Measurements from ENCODE around the gene CCNQ. TPM values are rescaled to one million over a fixed set of nuclear protein-coding genes. Genes with fewer than 3 reads are reported as not detected.

The CCNQ gene
- total and polyA plus RNA-seq, 2 of the 8 experiments (the other 6 are each of a cell fraction or from before 2014, with no cell fraction given): 16.6 to 32.1 TPM

DNA sequence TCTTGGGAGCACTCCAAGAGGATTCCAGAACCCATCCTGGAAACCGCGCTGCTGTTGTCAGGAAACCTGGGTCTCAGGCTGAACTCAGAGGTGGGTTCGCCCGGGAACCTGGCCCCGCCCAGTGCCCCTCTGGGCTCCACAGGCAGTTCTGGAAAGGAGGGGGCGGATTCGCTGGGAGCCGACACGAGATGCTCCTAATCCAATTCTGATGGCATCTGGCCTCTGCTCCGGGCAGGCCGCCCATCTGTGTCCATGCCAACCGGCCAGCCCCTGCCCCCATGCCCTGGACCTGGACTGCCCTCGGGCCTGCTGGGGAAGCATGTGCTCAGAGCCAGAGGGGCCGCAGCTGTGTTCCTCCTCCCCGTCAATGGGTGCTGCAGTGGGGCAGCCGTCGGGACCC lies 60.5 kb downstream of the CCNQ start:
- Histone ChIP-seq H3K4me3 (ENCODE audit: extremely low read depth in 1 of 4, insufficient read depth in 2 of 4, low read depth in 3 of 4, low read length in 4 of 4) (no peak overlapping the region), H3K14ac (ENCODE audit: insufficient read length) (no peak overlapping the region), H3K79me2 (ENCODE audit: control insufficient read depth in 1 of 2, insufficient read depth in 2 of 2, low read length in 2 of 2) (no peaks in the 10 kb centered on the region), H3K4me2 (ENCODE audit: insufficient read depth in 1 of 2, low read depth in 2 of 2, low read length in 2 of 2) (no peak overlapping the region), H3K36me3 (ENCODE audit: control insufficient read depth in 2 of 4, insufficient read depth in 4 of 4, low read length in 3 of 4) (no peaks in the 10 kb centered on the region), H3K79me1 (ENCODE audit: low read depth, low read length) (no peaks in the 10 kb centered on the region), H2BK120ac (replicated peaks; ENCODE audit: low read depth, low read length) (no peak overlapping the region), H4K5ac (ENCODE audit: insufficient read length, low read depth, low read length) (no peak overlapping the region), H3K4ac (replicated peaks; ENCODE audit: insufficient read length, low read depth, low read length) (no peak overlapping the region), H2BK5ac (ENCODE audit: low read depth, low read length) (no peak overlapping the region), H3K9ac (replicated peaks in 1 of 4; ENCODE audit: extremely low read depth in 1 of 4, low read depth in 3 of 4, low read length in 3 of 4) (no peak overlapping the region), H3K27me3 (replicated peaks in 1 of 4; ENCODE audit: control insufficient read depth in 3 of 4, extremely low read depth in 1 of 4, insufficient read depth in 3 of 4, low read length in 3 of 4) (no peaks in the 10 kb centered on the region), H4K8ac (ENCODE audit: extremely low read depth, insufficient read depth, low read length) (no peak overlapping the region), H2BK12ac (ENCODE audit: low read depth, low read length) (no peak overlapping the region), H3K23ac (ENCODE audit: insufficient read length) (no peak overlapping the region), H4K91ac (replicated peaks; ENCODE audit: insufficient read length, low read length) (no peak overlapping the region), H2BK20ac (ENCODE audit: low read length) (no peak overlapping the region), H3K9me3 (ENCODE audit: insufficient read depth in 2 of 2, low read depth in 1 of 2, low read length in 1 of 2) (no peaks in the 10 kb centered on the region), H2AFZ (ENCODE audit: low read length) (no peak overlapping the region), H4K20me1 (replicated peaks in 1 of 2; ENCODE audit: control insufficient read depth in 1 of 2, insufficient read depth in 2 of 2, low read length in 2 of 2) (no peaks in the 10 kb centered on the region), H3K27ac (ENCODE audit: low read depth, low read length) (no peak overlapping the region), H2BK15ac (ENCODE audit: low read length) (no peak overlapping the region), H3K23me2 (ENCODE audit: low read depth, low read length) (no peaks in the 10 kb centered on the region), H3K4me1 (replicated peaks in 1 of 4; ENCODE audit: control insufficient read depth in 3 of 4, insufficient read depth in 4 of 4, low read length in 3 of 4) (no peaks in the 10 kb centered on the region; a peak in 1 of 7 replicates), H2AK5ac (ENCODE audit: low read depth, low read length) (no peak overlapping the region), H3K56ac (replicated peaks; ENCODE audit: insufficient read length, low read depth, low read length) (no peak overlapping the region), H3K18ac (ENCODE audit: extremely low read depth, low read length) (no peak overlapping the region)
- ChIA-PET CTCF (ENCODE audit: partially characterized antibody) (interaction anchor here (0.8 to 4.2 kb wide), 21 partner anchors 9 to 581 kb away, joined by 3 to 30 read pairs (median 5); no protein-coding TSS in a partner anchor), POLR2A (ENCODE audit: partially characterized antibody) (no interaction called here)
- WGBS, 2 experiments (ENCODE audit: extremely low coverage in 1 of 2, insufficient coverage in 1 of 2, insufficient read length in 1 of 2, insufficient replicate concordance in 2 of 2, low coverage in 1 of 2, low lambda C conversion rate in 2 of 2, missing lambda C conversion rate in 1 of 2): 83% methylated on average over 4 of the region's 17 CpGs; no CpG with 5 or more reads in 1 of the 2 experiments
- DNase-seq (ENCODE audit: low read depth in 1 of 2, low spot score in 2 of 2) (no peak), FAIRE-seq (no peak)
- no peak for TF ChIP-seq RAD21 (IDR thresholded peaks at IDR 0.05 in 1 of 2, conservative IDR thresholded peaks at IDR 0.05 in 1 of 2; ENCODE audit: low read depth in 2 of 2, low read length in 2 of 2)
- TF ChIP-seq EGR1 (IDR thresholded peaks at IDR 0.05; ENCODE audit: borderline replicate concordance, low read depth, low read length): no peak
- TF ChIP-seq, protein P1, sequence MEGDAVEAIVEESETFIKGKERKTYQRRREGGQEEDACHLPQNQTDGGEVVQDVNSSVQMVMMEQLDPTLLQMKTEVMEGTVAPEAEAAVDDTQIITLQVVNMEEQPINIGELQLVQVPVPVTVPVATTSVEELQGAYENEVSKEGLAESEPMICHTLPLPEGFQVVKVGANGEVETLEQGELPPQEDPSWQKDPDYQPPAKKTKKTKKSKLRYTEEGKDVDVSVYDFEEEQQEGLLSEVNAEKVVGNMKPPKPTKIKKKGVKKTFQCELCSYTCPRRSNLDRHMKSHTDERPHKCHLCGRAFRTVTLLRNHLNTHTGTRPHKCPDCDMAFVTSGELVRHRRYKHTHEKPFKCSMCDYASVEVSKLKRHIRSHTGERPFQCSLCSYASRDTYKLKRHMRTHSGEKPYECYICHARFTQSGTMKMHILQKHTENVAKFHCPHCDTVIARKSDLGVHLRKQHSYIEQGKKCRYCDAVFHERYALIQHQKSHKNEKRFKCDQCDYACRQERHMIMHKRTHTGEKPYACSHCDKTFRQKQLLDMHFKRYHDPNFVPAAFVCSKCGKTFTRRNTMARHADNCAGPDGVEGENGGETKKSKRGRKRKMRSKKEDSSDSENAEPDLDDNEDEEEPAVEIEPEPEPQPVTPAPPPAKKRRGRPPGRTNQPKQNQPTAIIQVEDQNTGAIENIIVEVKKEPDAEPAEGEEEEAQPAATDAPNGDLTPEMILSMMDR (IDR thresholded peaks at IDR 0.05; ENCODE audit: control extremely low read depth in 1 of 3, insufficient read depth in 1 of 3, low read depth in 1 of 3, low read length in 3 of 3): no peak
- no peak for TF ChIP-seq TAF7 (optimal IDR thresholded peaks at IDR 0.05; ENCODE audit: borderline replicate concordance, low read depth, low read length)
- no peak for TF ChIP-seq POLR2AphosphoS5 (IDR thresholded peaks at IDR 0.05; ENCODE audit: low read depth, low read length)
- no peak for TF ChIP-seq BCL11A (IDR thresholded peaks at IDR 0.05; ENCODE audit: low read depth in 2 of 2, low read length in 2 of 2)
- TF ChIP-seq EP300 (IDR thresholded peaks at IDR 0.05; ENCODE audit: borderline replicate concordance in 1 of 2, low read depth in 2 of 2, low read length in 2 of 2): no peak
- TF ChIP-seq SIN3A (conservative IDR thresholded peaks at IDR 0.05 in 1 of 2, IDR thresholded peaks at IDR 0.05 in 1 of 2; ENCODE audit: low read depth in 1 of 2, low read length in 2 of 2): no peak
- no peak for TF ChIP-seq BACH1 (IDR thresholded peaks at IDR 0.05; ENCODE audit: low read length)
- no peak for TF ChIP-seq CTBP2 (IDR thresholded peaks at IDR 0.05; ENCODE audit: borderline replicate concordance, insufficient read depth, insufficient read length, low read length)

Data from H1 (cell line).